Naive thymus-derived CD4-positive, alpha-beta T cell (primary cell): ENCODE results near the gene TNK2. TPM values are rescaled to one million over a fixed set of nuclear protein-coding genes. Genes with fewer than 3 reads are reported as not detected.

Experiments
- ATAC-seq: fragments of 150-1000 bp; cut with Tn5 transposase; 2 replicates; pipeline ENCODE4 v1.10.0; 2021; ENCODE audit warnings: mild to moderate bottlenecking, moderate library complexity
- CTCF ChIA-PET: fragments of 350-600 bp; sonication (Branson Sonifier 250); formaldehyde crosslinking; loops from one replicate; lab custom pipeline; 2021; ENCODE audit warnings: antibody characterized with exemption; lab: Charles Lee
- POLR2A ChIA-PET: fragments of 350-600 bp; sonication (Branson Sonifier 250); formaldehyde crosslinking; loops from one replicate; lab custom pipeline; 2021; ENCODE audit warnings: antibody characterized with exemption, inconsistent platforms; lab: Charles Lee
- DNase-seq, 9 donors: peaks; one replicate each; pipeline versions ENCODE4 v3.0.0 to v3.0.0-alpha.2; 2020 to 2022; ENCODE audit warnings: mixed read lengths in 1 of 9
- H3K27ac ChIP-seq: one replicate; pipeline ENCODE4 v1.7.0; 2013; ENCODE audit warnings: mild to moderate bottlenecking, low read depth, low read length, moderate library complexity
- H3K27me3 ChIP-seq, 2 donors: one replicate each; pipeline ENCODE4 v1.7.0; 2013; ENCODE audit warnings: low read length in 2 of 2, mild to moderate bottlenecking in 2 of 2, moderate library complexity in 2 of 2; ENCODE audit not compliant: control insufficient read depth in 2 of 2, insufficient read depth in 2 of 2
- H3K36me3 ChIP-seq, 3 experiments: 1 replicate in 2 of 3; 2 replicates in 1 of 3; pipeline ENCODE4 v1.7.0; 2013; ENCODE audit warnings: low read length in 3 of 3, mild to moderate bottlenecking in 3 of 3, moderate library complexity in 1 of 3; ENCODE audit not compliant: insufficient read depth in 3 of 3, control insufficient read depth in 2 of 3
- H3K4me1 ChIP-seq, 2 donors: one replicate each; pipeline ENCODE4 v1.7.0; 2013; ENCODE audit warnings: low read length in 2 of 2, mild to moderate bottlenecking in 2 of 2, moderate library complexity in 1 of 2; ENCODE audit not compliant: control insufficient read depth in 2 of 2, insufficient read depth in 2 of 2
- H3K4me3 ChIP-seq: 2 replicates; pipeline ENCODE4 v1.7.0; 2013; ENCODE audit warnings: mild to moderate bottlenecking, low read length
- H3K9me3 ChIP-seq, 3 experiments: 1 replicate in 2 of 3; 2 replicates in 1 of 3; pipeline ENCODE4 v1.7.0; 2013; ENCODE audit warnings: low read length in 3 of 3; ENCODE audit not compliant: control insufficient read depth in 2 of 3
- H3K27ac Mint-ChIP-seq, 9 donors: one replicate each; pipeline ENCODE4 v1.8.0; 2020 to 2022; ENCODE audit warnings: mixed read lengths in 9 of 9, mild to moderate bottlenecking in 8 of 9, moderate library complexity in 5 of 9, inconsistent platforms in 2 of 9
- H3K27me3 Mint-ChIP-seq, 5 donors: one replicate each; pipeline ENCODE4 v1.8.0; 2021 to 2022; ENCODE audit warnings: mixed read lengths in 5 of 5, mild to moderate bottlenecking in 1 of 5
- H3K36me3 Mint-ChIP-seq, 5 donors: one replicate each; pipeline ENCODE4 v1.8.0; 2020 to 2022; ENCODE audit warnings: mixed read lengths in 5 of 5, mild to moderate bottlenecking in 3 of 5, inconsistent platforms in 1 of 5
- H3K4me1 Mint-ChIP-seq, 7 donors: one replicate each; pipeline ENCODE4 v1.8.0; 2020 to 2022; ENCODE audit warnings: mixed read lengths in 7 of 7, mild to moderate bottlenecking in 3 of 7, inconsistent platforms in 1 of 7
- H3K4me3 Mint-ChIP-seq, 10 donors: one replicate each; pipeline ENCODE4 v1.8.0; 2020 to 2022; ENCODE audit warnings: mild to moderate bottlenecking in 10 of 10, mixed read lengths in 10 of 10, moderate library complexity in 6 of 10, inconsistent platforms in 2 of 10
- H3K9me3 Mint-ChIP-seq, 11 donors: one replicate each; pipeline ENCODE4 v1.8.0; 2020 to 2022; ENCODE audit warnings: mixed read lengths in 11 of 11, mild to moderate bottlenecking in 4 of 11, inconsistent platforms in 1 of 11, moderate library complexity in 1 of 11
- intact Hi-C, 2 donors: fragments of 100-400 bp; cut with micrococcal nuclease; formaldehyde crosslinking; loops; one replicate each; pipeline ENCODE4 v1.15.1; 2023
- polyA plus RNA-seq, 2 donors: library from polyadenylated mRNA; unstranded; fragments of 300-500 nt; fragmentation: Illumina TruSeq; gene quantifications; one replicate each; pipeline ENCODE4 v1.2.3, GENCODE V29; 2021
- total RNA-seq, 6 experiments: library from RNA in 5 of 6; stranded (reverse) in 5 of 6; gene quantifications; 1 replicate in 5 of 6; 2 replicates in 1 of 6; pipeline ENCODE4 v1.2.3 and lab custom pipeline; 2021 to 2026

The TNK2 gene
- total and polyA plus RNA-seq, 7 experiments from 2014 or later, result 2.0 to 196 (median 184) TPM

DNA sequence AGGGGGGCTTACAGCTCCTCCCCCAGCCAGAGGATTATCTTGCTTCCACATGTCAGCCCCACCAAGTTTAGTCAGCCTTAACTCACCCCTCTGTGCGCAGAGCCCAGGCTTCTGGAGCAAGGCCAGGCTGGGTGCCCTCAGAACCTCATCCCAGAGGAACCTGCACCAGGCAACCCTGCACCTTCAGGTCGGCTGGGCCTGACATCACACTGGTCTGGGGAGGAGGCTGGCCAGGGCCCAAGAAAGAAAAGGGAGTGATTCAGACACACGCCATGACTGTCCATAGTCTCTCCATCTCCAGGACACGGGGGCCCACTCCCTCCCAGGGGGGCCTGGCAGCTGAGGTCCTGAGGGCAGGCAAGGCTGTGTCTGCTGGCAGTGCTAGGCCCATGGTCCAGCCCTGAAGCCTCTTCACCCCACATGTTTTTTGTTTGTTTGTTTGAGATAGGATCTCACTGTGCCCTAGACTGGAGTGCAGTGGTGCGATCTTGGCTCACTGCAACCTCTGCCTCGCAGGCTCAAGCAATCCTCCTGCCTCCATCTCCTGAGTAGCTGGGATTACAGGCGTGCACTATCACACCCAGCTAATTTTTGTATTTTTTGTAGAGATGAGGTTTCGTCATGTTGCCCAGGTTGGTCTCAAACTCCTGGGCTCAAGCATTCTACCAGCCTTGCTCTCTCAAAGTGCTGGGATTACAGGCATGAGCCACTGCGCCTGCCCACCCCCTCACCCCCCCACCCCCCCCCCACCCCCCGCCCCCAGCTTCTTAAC, 11.1 kb downstream of the TNK2 start:
- intact Hi-C loops, result loop anchor here in 1 of 2 donors (5.0 kb wide), 1 partner anchor 150 kb away; no protein-coding TSS in a partner anchor
- no peaks in the 10 kb centered on the region for H3K27me3 Mint-ChIP-seq
- no peak for DNase-seq
- Histone ChIP-seq H3K27me3 (no peaks in the 10 kb centered on the region), H3K36me3 (peaks cover 0 to 6% (median 0%) of the 10 kb centered on the region in 3 experiments), H3K4me1 (peaks cover 7 to 45% of the 10 kb centered on the region in 2 donors), H3K4me3 (no peak overlapping the region), H3K27ac (peak overlapping the region; percentile 75), H3K9me3 (no peaks in the 10 kb centered on the region)
- CTCF ChIA-PET, result interaction anchor here (1.8 to 6.6 kb wide), 4 partner anchors 8 to 38 kb away, joined by 5 to 74 read pairs (median 34); partner anchors contain the start of gene TNK2
- H3K27ac Mint-ChIP-seq, result peak overlapping the region; percentile 76 to 98 (median 93)
- peak overlapping the region; percentile 86 to 96 (median 92) for H3K4me3 Mint-ChIP-seq
- H3K9me3 Mint-ChIP-seq, result no peaks in the 10 kb centered on the region
- no peak for ATAC-seq
- H3K36me3 Mint-ChIP-seq, result peaks cover 0 to 7% (median 0%) of the 10 kb centered on the region in 5 donors
- peaks cover 55 to 77% (median 70%) of the 10 kb centered on the region in 7 donors for H3K4me1 Mint-ChIP-seq
- POLR2A ChIA-PET, result interaction anchor here (4.8 to 13.5 kb wide), 2 partner anchors 9 to 16 kb away, joined by 52 to 209 read pairs; partner anchors contain the start of gene TNK2

DNA sequence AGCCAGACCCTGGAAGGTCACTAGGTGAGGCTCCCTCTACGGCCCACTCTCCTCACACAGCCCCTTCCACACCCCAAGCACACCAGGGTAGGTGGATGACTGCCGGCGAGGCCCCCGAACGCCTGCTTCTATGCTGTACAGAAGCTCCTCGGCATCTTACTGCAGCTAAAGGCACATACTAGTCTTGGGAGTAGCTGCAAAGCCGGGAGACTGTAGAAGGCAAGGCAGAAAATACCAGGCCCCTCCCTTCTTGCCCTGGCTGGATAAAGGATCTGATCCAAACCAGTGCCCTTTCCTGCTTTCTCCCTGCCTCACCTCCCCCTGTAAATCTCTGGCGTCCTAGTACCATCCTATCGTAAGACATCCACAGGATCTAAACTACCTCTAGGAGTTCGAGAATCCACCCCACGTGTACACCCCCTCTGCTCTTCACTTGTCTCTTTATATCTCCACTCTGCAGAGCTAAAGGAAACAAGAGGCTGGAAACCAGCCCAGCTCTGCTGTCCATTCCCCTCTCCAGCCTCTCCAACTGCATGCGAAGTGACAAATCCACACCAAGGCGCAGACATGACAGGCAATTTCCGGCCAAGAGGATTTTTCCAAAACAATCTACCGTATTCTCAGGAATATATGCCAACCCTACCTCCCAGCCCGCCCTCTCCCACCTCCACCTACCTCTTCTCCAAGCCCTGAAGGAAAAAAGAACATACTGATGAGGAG, 11.8 kb downstream of the TNK2 start:
- Histone ChIP-seq H3K4me1 (peaks cover 7 to 45% of the 10 kb centered on the region in 2 donors), H3K4me3 (peak overlapping the region; percentile 98), H3K27me3 (no peaks in the 10 kb centered on the region), H3K9me3 (no peaks in the 10 kb centered on the region), H3K27ac (peak overlapping the region; percentile 75), H3K36me3 (peaks cover 0 to 14% (median 0%) of the 10 kb centered on the region in 3 experiments)
- DNase-seq, result no peak
- H3K36me3 Mint-ChIP-seq, result peaks cover 0 to 7% (median 0%) of the 10 kb centered on the region in 5 donors
- H3K27ac Mint-ChIP-seq, result peak overlapping the region; percentile 76 to 98 (median 93)
- no peaks in the 10 kb centered on the region for H3K27me3 Mint-ChIP-seq
- ChIA-PET CTCF (interaction anchor here (0.6 to 6.6 kb wide), 6 partner anchors 9 to 37 kb away, joined by 3 to 74 read pairs (median 12); partner anchors contain the start of gene TNK2), POLR2A (interaction anchor here (4.8 to 13.5 kb wide), 2 partner anchors 10 to 17 kb away, joined by 52 to 209 read pairs; partner anchors contain the start of gene TNK2)
- peak; percentile 2 for ATAC-seq
- intact Hi-C loops, result loop anchor here in 1 of 2 donors (5.0 kb wide), 1 partner anchor 149 kb away; no protein-coding TSS in a partner anchor
- peaks cover 56 to 73% (median 64%) of the 10 kb centered on the region in 7 donors for H3K4me1 Mint-ChIP-seq
- H3K9me3 Mint-ChIP-seq, result no peaks in the 10 kb centered on the region
- peak overlapping the region; percentile 86 to 96 (median 92) for H3K4me3 Mint-ChIP-seq

DNA sequence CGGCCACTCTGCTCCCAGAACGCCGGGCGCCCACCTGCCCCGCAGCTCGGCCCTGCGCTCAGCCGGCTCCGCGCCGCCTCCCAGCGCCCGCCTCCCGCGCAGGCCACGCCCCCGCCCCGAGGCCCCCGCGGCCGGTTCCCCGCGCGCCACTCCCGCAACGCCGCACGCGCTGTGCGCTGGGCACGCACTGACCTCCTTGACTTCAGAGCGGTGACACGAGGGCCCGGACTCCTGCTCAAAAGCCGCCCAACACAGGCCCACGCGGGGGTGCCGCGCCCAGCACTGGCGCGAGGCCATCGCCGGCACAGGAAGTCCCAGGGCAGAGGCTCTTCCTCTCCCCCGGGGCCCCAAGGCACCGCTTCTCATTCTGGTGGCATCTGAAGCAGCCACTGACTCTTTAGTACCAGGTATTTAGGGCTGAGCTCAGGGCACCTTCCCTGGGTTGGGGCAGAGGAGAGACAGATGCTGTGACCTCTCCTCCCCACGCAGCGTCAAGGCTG, 12.4 kb downstream of the TNK2 start:
- H3K27ac Mint-ChIP-seq, result peak overlapping the region; percentile 76 to 98 (median 93)
- DNase-seq (peak; percentile 66 to 84 (median 79)), ATAC-seq (peak; percentile 72)
- peaks cover 51 to 69% (median 58%) of the 10 kb centered on the region in 7 donors for H3K4me1 Mint-ChIP-seq
- ChIA-PET POLR2A (interaction anchor here (4.8 to 13.5 kb wide), 2 partner anchors 11 to 17 kb away, joined by 52 to 209 read pairs; partner anchors contain the start of gene TNK2), CTCF (interaction anchor here (0.6 to 6.6 kb wide), 7 partner anchors 9 to 37 kb away, joined by 3 to 74 read pairs (median 7); partner anchors contain the start of gene TNK2)
- intact Hi-C loops, result loop anchor here (1.0 to 5.0 kb wide), 5 partner anchors 10 to 149 kb away; no protein-coding TSS in a partner anchor
- peak overlapping the region; percentile 88 to 96 (median 92) for H3K4me3 Mint-ChIP-seq
- no peaks in the 10 kb centered on the region for H3K27me3 Mint-ChIP-seq
- H3K4me3 ChIP-seq, result peak overlapping the region; percentile 98
- H3K36me3 Mint-ChIP-seq, result peaks cover 0 to 5% (median 0%) of the 10 kb centered on the region in 5 donors
- H3K9me3 ChIP-seq, result no peaks in the 10 kb centered on the region
- peaks cover 7 to 41% of the 10 kb centered on the region in 2 donors for H3K4me1 ChIP-seq
- no peaks in the 10 kb centered on the region for H3K9me3 Mint-ChIP-seq
- peak overlapping the region; percentile 75 for H3K27ac ChIP-seq
- H3K36me3 ChIP-seq, result peaks cover 0 to 14% (median 0%) of the 10 kb centered on the region in 3 experiments
- no peaks in the 10 kb centered on the region for H3K27me3 ChIP-seq

DNA sequence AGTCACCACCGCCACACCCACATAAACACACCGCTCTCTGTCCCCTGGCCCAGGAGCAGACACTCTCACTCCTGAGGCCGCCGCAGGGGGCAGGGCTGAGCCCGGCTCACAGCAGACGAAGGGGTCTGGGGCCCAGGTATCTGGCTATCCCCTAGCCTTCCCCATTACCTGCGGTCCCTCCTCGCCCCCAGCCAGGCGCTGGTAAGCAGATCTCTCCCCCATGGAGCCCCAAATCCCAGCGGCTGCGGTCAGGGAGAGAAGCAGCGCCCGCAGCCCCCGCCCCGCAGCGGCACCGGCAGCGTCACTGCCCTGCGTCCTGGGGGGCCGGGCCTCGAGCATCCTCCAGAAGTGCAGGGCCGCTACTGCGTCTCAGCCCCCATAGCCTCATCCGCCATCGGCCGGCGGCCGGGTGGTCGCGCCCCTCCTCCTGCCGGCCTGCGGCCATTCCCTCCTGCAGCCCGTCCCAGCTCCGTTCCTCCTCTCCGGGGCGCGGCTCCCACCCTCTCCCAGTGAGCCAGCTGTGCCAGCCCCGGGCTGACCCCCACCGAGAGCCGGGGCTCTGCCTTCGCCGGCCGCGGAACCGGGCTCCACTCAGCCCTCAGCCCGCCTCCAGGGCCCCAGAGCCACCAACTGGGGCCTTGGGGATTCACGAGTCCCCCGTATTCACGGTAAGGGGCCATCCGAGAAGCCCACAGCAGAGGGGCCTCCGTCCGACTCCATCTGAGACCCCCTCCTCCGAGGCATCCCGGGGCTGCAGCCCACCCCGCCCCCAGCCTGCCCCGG, 13.1 kb downstream of the TNK2 start:
- peaks cover 0 to 5% (median 0%) of the 10 kb centered on the region in 5 donors for H3K36me3 Mint-ChIP-seq
- Histone ChIP-seq H3K4me3 (peak overlapping the region; percentile 98), H3K4me1 (peaks cover 7 to 35% of the 10 kb centered on the region in 2 donors), H3K36me3 (peaks cover 0 to 14% (median 0%) of the 10 kb centered on the region in 3 experiments), H3K27me3 (no peaks in the 10 kb centered on the region), H3K9me3 (no peaks in the 10 kb centered on the region), H3K27ac (peak overlapping the region; percentile 75)
- CTCF ChIA-PET, result interaction anchor here (0.6 to 6.6 kb wide), 14 partner anchors 8 to 1223 kb away, joined by 3 to 74 read pairs (median 5); partner anchors contain the start of genes LSG1 and TNK2
- DNase-seq, result peak; percentile 48 to 72 (median 62)
- intact Hi-C loops, result loop anchor here (1.0 to 5.0 kb wide), 5 partner anchors 11 to 148 kb away; no protein-coding TSS in a partner anchor
- H3K9me3 Mint-ChIP-seq, result no peaks in the 10 kb centered on the region
- peaks cover 46 to 62% (median 51%) of the 10 kb centered on the region in 7 donors for H3K4me1 Mint-ChIP-seq
- no peaks in the 10 kb centered on the region for H3K27me3 Mint-ChIP-seq
- peak overlapping the region; percentile 88 to 96 (median 92) for H3K4me3 Mint-ChIP-seq
- peak overlapping the region; percentile 88 to 97 (median 92) for H3K27ac Mint-ChIP-seq
- ATAC-seq, result peak; percentile 78
- POLR2A ChIA-PET, result interaction anchor here (1.4 to 13.5 kb wide), 3 partner anchors 11 to 35 kb away, joined by 3 to 209 read pairs (median 52); partner anchors contain the start of gene TNK2

DNA sequence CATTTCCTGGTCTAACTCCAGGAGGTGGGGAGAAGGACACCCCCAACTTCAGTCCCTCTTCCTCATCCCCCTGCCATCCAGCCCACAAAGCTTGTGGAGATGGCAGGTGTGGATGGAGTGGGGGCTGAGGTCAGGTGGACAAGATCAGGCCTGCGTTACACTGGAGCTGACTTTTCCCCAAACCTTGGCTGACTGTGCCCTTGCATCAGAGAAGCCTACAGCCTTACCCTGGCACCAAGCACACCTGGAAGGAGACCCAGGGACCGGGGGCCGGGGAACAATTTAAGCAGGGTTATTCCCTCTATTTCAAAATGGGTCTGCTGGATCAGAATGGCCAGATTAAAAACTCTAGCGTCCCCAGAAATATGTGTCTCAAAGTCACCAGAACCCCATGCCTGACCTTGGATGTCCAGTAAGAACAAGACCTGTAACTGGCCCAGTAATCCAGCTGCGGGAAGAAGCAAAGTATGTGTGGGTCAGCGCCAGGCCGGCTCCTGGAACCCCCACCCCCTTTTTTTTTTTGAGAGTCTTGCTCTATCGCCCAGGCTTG, 14.4 kb downstream of the TNK2 start:
- peaks cover 38 to 57% (median 42%) of the 10 kb centered on the region in 7 donors for H3K4me1 Mint-ChIP-seq
- POLR2A ChIA-PET, result interaction anchor here (0.6 to 13.5 kb wide), 7 partner anchors 9 to 1182 kb away, joined by 3 to 209 read pairs (median 3); partner anchors contain the start of gene TNK2
- Histone ChIP-seq H3K27me3 (no peaks in the 10 kb centered on the region), H3K9me3 (no peaks in the 10 kb centered on the region), H3K36me3 (peaks cover 0 to 14% (median 0%) of the 10 kb centered on the region in 3 experiments), H3K4me1 (peaks cover 7 to 27% of the 10 kb centered on the region in 2 donors), H3K27ac (no peak overlapping the region), H3K4me3 (no peak overlapping the region)
- no peaks in the 10 kb centered on the region for H3K36me3 Mint-ChIP-seq
- ATAC-seq (no peak), DNase-seq (no peak)
- CTCF ChIA-PET, result interaction anchor here (0.6 to 6.6 kb wide), 16 partner anchors 8 to 1652 kb away, joined by 3 to 74 read pairs (median 4); partner anchors contain the start of genes LSG1 and TNK2
- intact Hi-C loops, result loop anchor here (1.0 kb wide), 3 partner anchors 31 to 623 kb away; partner anchors contain the start of gene XXYLT1 (in 1 of the 2)
- peak overlapping the region in 5 of 9 donors; percentile 62 to 95 (median 89) for H3K27ac Mint-ChIP-seq
- H3K27me3 Mint-ChIP-seq, result no peaks in the 10 kb centered on the region
- H3K9me3 Mint-ChIP-seq, result no peaks in the 10 kb centered on the region
- peak overlapping the region in 9 of 10 donors; percentile 18 to 96 (median 59) for H3K4me3 Mint-ChIP-seq
